CD4-positive, alpha-beta T cell (primary cell): ENCODE measurements around the gene TMEM132E. TPM values are rescaled to one million over a fixed set of nuclear protein-coding genes. Genes with fewer than 3 reads are reported as not detected.

ENCODE experiments used
- ATAC-seq: fragments of 200-7000 bp; cut with Tn5 transposase; one replicate; pipeline ENCODE4 v1.10.0; 2022; ENCODE audit warnings: mild to moderate bottlenecking; ENCODE audit not compliant: poor library complexity
- CTCF ChIA-PET: fragments of 350-600 bp; sonication (Branson Sonifier 250); formaldehyde crosslinking; loops from one replicate; lab custom pipeline; 2021; ENCODE audit warnings: antibody characterized with exemption, inconsistent platforms; lab: Charles Lee
- POLR2A ChIA-PET: fragments of 350-600 bp; sonication (Branson Sonifier 250); formaldehyde crosslinking; loops from one replicate; lab custom pipeline; 2021; ENCODE audit warnings: antibody characterized with exemption, inconsistent platforms; lab: Charles Lee
- DNase-seq, 14 experiments: peaks; one replicate each; pipeline ENCODE4 v3.0.0-alpha.2; 2013 to 2020; ENCODE audit warnings: mixed read lengths in 2 of 14
- H3K27ac ChIP-seq, 2 donors: one replicate each; pipeline versions ENCODE4 v1.5.1 to v1.7.0; 2013; ENCODE audit warnings: low read length in 2 of 2, low read depth in 1 of 2, mild to moderate bottlenecking in 1 of 2
- H3K27me3 ChIP-seq, 2 experiments: 1 replicate in 1 of 2; 2 replicates in 1 of 2; pipeline versions ENCODE4 v1.6.1 to v1.7.0; 2013; ENCODE audit warnings: low read length in 2 of 2, control low read depth in 1 of 2, mild to moderate bottlenecking in 1 of 2, moderate library complexity in 1 of 2; ENCODE audit not compliant: insufficient read depth in 2 of 2, control insufficient read depth in 1 of 2
- H3K36me3 ChIP-seq: one replicate; pipeline ENCODE4 v1.6.1; 2013; ENCODE audit warnings: low read length, control low read depth; ENCODE audit not compliant: insufficient read depth
- H3K4me1 ChIP-seq: one replicate; pipeline ENCODE4 v1.6.1; 2013; ENCODE audit warnings: low read length, control low read depth; ENCODE audit not compliant: insufficient read depth
- H3K4me3 ChIP-seq: one replicate; pipeline ENCODE4 v1.5.1; 2013; ENCODE audit warnings: mild to moderate bottlenecking, low read length, moderate library complexity
- H3K9me3 ChIP-seq, 2 experiments: 1 replicate in 1 of 2; 2 replicates in 1 of 2; pipeline versions ENCODE4 v1.6.1 to v1.7.0; 2013; ENCODE audit warnings: low read length in 2 of 2, mild to moderate bottlenecking in 2 of 2, control low read depth in 1 of 2, moderate library complexity in 1 of 2; ENCODE audit not compliant: control insufficient read depth in 1 of 2, insufficient read depth in 1 of 2
- H3K27ac Mint-ChIP-seq: one replicate; pipeline ENCODE4 v1.8.0; 2020; ENCODE audit warnings: mixed read lengths
- H3K27me3 Mint-ChIP-seq: one replicate; pipeline ENCODE4 v1.8.0; 2021; ENCODE audit warnings: mixed read lengths
- H3K36me3 Mint-ChIP-seq: one replicate; pipeline ENCODE4 v1.8.0; 2021; ENCODE audit warnings: low read depth, mixed read lengths
- H3K4me1 Mint-ChIP-seq: one replicate; pipeline ENCODE4 v1.8.0; 2021; ENCODE audit warnings: low read depth, mixed read lengths
- H3K4me3 Mint-ChIP-seq: one replicate; pipeline ENCODE4 v1.8.0; 2020; ENCODE audit warnings: mild to moderate bottlenecking, mixed read lengths
- H3K9me3 Mint-ChIP-seq: one replicate; pipeline ENCODE4 v1.8.0; 2020; ENCODE audit warnings: mixed read lengths
- CTCF ChIP-seq: fragments of 200-600 bp; IDR thresholded peaks from one replicate; pipeline ENCODE4 v1.8.0; 2022; ENCODE audit warnings: antibody characterized with exemption, mild to moderate bottlenecking
- intact Hi-C, 2 experiments: fragments of 100-400 bp; cut with DNase I in 1 of 2; cut with micrococcal nuclease in 1 of 2; formaldehyde crosslinking; loops; one replicate each; pipeline versions ENCODE4 v1.15.1 to v1.9.0; 2023 to 2025; cut with DNase I, micrococcal nuclease
- total RNA-seq, 174 experiments: library from RNA in 2 of 174; stranded (reverse) in 2 of 174; gene quantifications; one replicate each; pipeline ENCODE4 v1.2.3 and lab custom pipeline; 2021 to 2026

Gene TMEM132E
- total RNA-seq, 2 experiments from 2014 or later = 0.05 TPM; not detected in 1

- DNase-seq (no peak), ATAC-seq (no peak)
- peaks cover 4 to 10% of the 10 kb centered on the region in 2 experiments for H3K27me3 ChIP-seq
- Mint-ChIP-seq H3K36me3 (no peaks in the 10 kb centered on the region), H3K4me1 (no peaks in the 10 kb centered on the region), H3K9me3 (no peaks in the 10 kb centered on the region), H3K27ac (no peak overlapping the region), H3K4me3 (no peak overlapping the region), H3K27me3 (peaks cover 55% of the 10 kb centered on the region)
- TF ChIP-seq CTCF = no peak
- no peak overlapping the region for H3K4me3 ChIP-seq
- H3K4me1 ChIP-seq = no peaks in the 10 kb centered on the region
- no peak overlapping the region for H3K27ac ChIP-seq
- H3K9me3 ChIP-seq = no peaks in the 10 kb centered on the region
- ChIA-PET POLR2A (no interaction called here), CTCF (no interaction called here)
- intact Hi-C loops = no loop called here
- H3K36me3 ChIP-seq = no peaks in the 10 kb centered on the region
Observed at GRCh38 chr17:34672176-34672785, 92.9 kb downstream of the TMEM132E start.

DNA sequence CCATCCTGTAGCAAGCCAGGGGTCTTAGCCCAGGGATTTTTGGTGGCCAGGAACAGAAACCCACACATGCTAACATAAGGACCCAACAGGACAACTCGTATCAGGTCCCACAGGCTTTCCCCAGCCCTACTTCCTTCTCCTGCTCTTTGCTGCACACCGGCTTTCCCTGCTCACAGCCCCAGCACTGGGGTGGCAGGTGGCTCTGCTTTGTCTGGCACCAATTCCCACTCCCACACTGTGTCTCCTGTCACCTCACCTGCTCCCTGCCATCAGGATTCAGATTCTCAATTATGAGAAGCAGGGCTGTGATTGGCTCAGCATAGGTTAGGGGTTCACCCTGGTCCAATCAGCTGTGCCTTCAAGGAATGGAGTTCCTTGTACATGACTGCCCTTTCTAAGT, 94.1 kb downstream of the TMEM132E start:
- no peak for TF ChIP-seq CTCF
- Histone ChIP-seq H3K27me3 (peaks cover 7 to 9% of the 10 kb centered on the region in 2 experiments), H3K9me3 (no peaks in the 10 kb centered on the region), H3K27ac (no peak overlapping the region), H3K4me3 (no peak overlapping the region), H3K36me3 (no peaks in the 10 kb centered on the region), H3K4me1 (no peaks in the 10 kb centered on the region)
- DNase-seq (no peak), ATAC-seq (no peak)
- no peaks in the 10 kb centered on the region for H3K36me3 Mint-ChIP-seq
- peaks cover 63% of the 10 kb centered on the region for H3K27me3 Mint-ChIP-seq
- ChIA-PET POLR2A (no interaction called here), CTCF (no interaction called here)
- H3K27ac Mint-ChIP-seq = no peak overlapping the region
- H3K4me3 Mint-ChIP-seq = no peak overlapping the region
- intact Hi-C loops = no loop called here
- no peaks in the 10 kb centered on the region for H3K9me3 Mint-ChIP-seq
- H3K4me1 Mint-ChIP-seq = no peaks in the 10 kb centered on the region

DNA sequence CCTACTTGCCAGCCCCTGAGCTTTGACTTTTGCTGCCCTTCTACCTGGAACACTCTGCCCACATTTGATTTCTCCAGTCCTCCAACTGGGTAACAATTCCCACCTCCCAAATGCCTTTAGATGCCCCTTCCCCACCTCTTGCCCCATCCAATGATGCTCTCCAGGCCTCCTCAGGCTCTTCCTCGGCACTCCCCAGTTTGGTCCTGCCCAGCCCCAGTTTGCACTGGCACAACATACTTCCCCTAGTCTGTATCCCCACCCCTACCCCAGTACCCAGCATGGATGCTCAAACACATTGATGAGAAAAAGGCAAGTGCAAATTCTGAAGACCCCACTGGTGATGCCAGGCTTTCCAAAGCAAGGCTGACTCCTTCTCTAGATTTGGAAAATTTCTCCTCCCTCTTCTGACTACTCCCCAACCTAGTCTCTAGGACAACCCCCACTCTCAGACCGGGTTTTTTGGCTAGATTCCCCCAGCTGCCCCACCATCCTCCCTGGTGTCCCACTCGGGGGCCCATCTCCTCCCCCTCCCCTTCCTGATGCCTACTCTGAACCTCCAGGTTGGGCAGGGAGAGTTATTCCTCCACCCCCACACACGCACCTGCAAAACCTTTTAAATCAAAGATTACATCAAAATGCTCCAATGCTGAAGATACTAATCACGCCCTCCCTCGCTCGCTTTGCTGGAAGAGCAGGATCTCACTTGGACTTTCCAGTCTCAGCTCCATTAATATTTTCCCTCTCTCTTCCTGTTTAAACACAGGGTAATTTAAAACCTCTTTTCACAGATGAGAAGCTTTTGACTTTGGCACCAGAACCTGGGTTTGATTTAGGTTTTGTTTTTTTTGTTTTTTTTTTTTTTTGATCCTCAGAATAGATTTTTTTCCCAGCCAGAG, 94.9 kb downstream of the TMEM132E start:
- ChIA-PET CTCF (no interaction called here), POLR2A (no interaction called here)
- Histone ChIP-seq H3K27ac (no peak overlapping the region), H3K4me3 (no peak overlapping the region), H3K9me3 (no peaks in the 10 kb centered on the region), H3K4me1 (no peaks in the 10 kb centered on the region), H3K36me3 (no peaks in the 10 kb centered on the region), H3K27me3 (peaks cover 7 to 13% of the 10 kb centered on the region in 2 experiments)
- Mint-ChIP-seq H3K4me1 (no peaks in the 10 kb centered on the region), H3K36me3 (no peaks in the 10 kb centered on the region), H3K27ac (no peak overlapping the region), H3K4me3 (no peak overlapping the region), H3K9me3 (no peaks in the 10 kb centered on the region), H3K27me3 (peaks cover 63% of the 10 kb centered on the region)
- TF ChIP-seq CTCF = no peak
- DNase-seq (no peak), ATAC-seq (no peak)
- intact Hi-C loops = no loop called here
